HepG2 (cell line): Measurements from ENCODE around the gene KCTD13. TPM values are rescaled to one million over a fixed set of nuclear protein-coding genes. Genes with fewer than 3 reads are reported as not detected.

Experiments used
- ATAC-seq: fragments of 200-7000 bp; cut with Tn5 transposase; 3 replicates; pipeline ENCODE4 v1.9.1; 2020; ENCODE audit warnings: mild to moderate bottlenecking, moderate library complexity
- BruUV-seq: library from RNA; stranded (reverse); fragments of 400-500 nt; replicated peaks from 2 replicates; lab custom pipeline; 2021; lab: Mats Ljungman, UMichigan
- CTCF ChIA-PET: fragments of 300-600 bp; formaldehyde crosslinking; extraction: SDS; loops from one replicate; lab custom pipeline; 2021; ENCODE audit warnings: low total read pairs, inconsistent platforms, low intra/inter-chr PET ratio; lab: Yijun Ruan, JAX
- POLR2A ChIA-PET: fragments of 350-600 bp; sonication (Branson Sonifier 250); formaldehyde crosslinking; loops from one replicate; lab custom pipeline; 2020; ENCODE audit warnings: antibody characterized with exemption, inconsistent platforms; lab: Yijun Ruan, JAX
- DNase-seq: peaks from one replicate; pipeline ENCODE4 v3.0.0-alpha.2; 2015; ENCODE audit warnings: low spot score
- FAIRE-seq: peaks from 3 replicates; lab custom pipeline; 2011; peaks lifted over from hg19 to GRCh38; lab: Jason Lieb, UNC
- H2AFZ ChIP-seq: one replicate; pipeline ENCODE4 v1.6.1; 2011; ENCODE audit warnings: low read length, inconsistent platforms
- H3K27ac ChIP-seq: fragments of 300-600 bp; 3 replicates; pipeline ENCODE4 v1.8.0; 2011; ENCODE audit warnings: mixed run types, mild to moderate bottlenecking, mixed read lengths, low read length, inconsistent platforms; ENCODE audit not compliant: insufficient read depth; ENCODE audit errors: extremely low read length
- H3K27me3 ChIP-seq, 2 experiments: fragments of 200-600 bp in 1 of 2; 2 replicates in 1 of 2; 3 replicates in 1 of 2; pipeline versions ENCODE4 v1.6.0 to v1.8.0; 2011; ENCODE audit warnings: low read length in 2 of 2, mild to moderate bottlenecking in 2 of 2, moderate library complexity in 2 of 2, inconsistent platforms in 1 of 2; ENCODE audit not compliant: insufficient read depth in 2 of 2, control insufficient read depth in 1 of 2
- H3K36me3 ChIP-seq, 2 experiments: fragments of 200-600 bp in 1 of 2; replicated peaks in 1 of 2; 2 replicates in 1 of 2; 3 replicates in 1 of 2; pipeline versions ENCODE4 v1.5.1 to v1.8.0; 2011; ENCODE audit warnings: low read length in 2 of 2, inconsistent platforms in 1 of 2; ENCODE audit not compliant: insufficient read depth in 2 of 2, control insufficient read depth in 1 of 2
- H3K4me1 ChIP-seq: 2 replicates; pipeline ENCODE4 v1.5.1; 2012; ENCODE audit warnings: low read length, inconsistent platforms; ENCODE audit not compliant: insufficient read depth
- H3K4me2 ChIP-seq: 2 replicates; pipeline ENCODE4 v1.6.0; 2011; ENCODE audit warnings: low read depth, low read length, inconsistent platforms
- H3K4me3 ChIP-seq, 3 experiments: fragments of 200-600 bp in 1 of 3; sonication (generic), shearing (Covaris generic) in 1 of 3; replicated peaks in 1 of 3; 2 replicates each; pipeline ENCODE4 v1.5.1; 2011 to 2016; ENCODE audit warnings: low read length in 3 of 3, inconsistent platforms in 2 of 3, low read depth in 2 of 3, mild to moderate bottlenecking in 2 of 3, control low read depth in 1 of 3, mixed read lengths in 1 of 3; ENCODE audit not compliant: insufficient read depth in 1 of 3
- H3K79me2 ChIP-seq: one replicate; pipeline ENCODE4 v1.6.1; 2011; ENCODE audit warnings: low read length, inconsistent platforms; ENCODE audit not compliant: insufficient read depth
- H3K9ac ChIP-seq: 2 replicates; pipeline ENCODE4 v1.6.0; 2011; ENCODE audit warnings: mild to moderate bottlenecking, low read depth, low read length, inconsistent platforms; ENCODE audit not compliant: insufficient read depth
- H3K9me3 ChIP-seq: 2 replicates; pipeline ENCODE4 v1.5.1; 2012; ENCODE audit warnings: mild to moderate bottlenecking, low read length
- H4K20me1 ChIP-seq: 2 replicates; pipeline ENCODE4 v1.6.0; 2011; ENCODE audit warnings: inconsistent platforms, mild to moderate bottlenecking, low read length, moderate library complexity; ENCODE audit not compliant: insufficient read depth
- ATF6 ChIP-seq: sonication (generic); formaldehyde crosslinking; conservative IDR thresholded peaks from 2 replicates; pipeline ENCODE4 v1.4.0; 2020; ENCODE audit warnings: missing genetic modification reagents
- CEBPB ChIP-seq: IDR thresholded peaks from 2 replicates; pipeline ENCODE4 v1.6.1; 2011; ENCODE audit warnings: low read depth, low read length, improper control_type of control experiment, borderline replicate concordance
- GABPB1 ChIP-seq: IDR thresholded peaks from 2 replicates; pipeline ENCODE4 v1.6.1; 2016; ENCODE audit warnings: mild to moderate bottlenecking, missing genetic modification reagents, moderate library complexity, missing compliant biosample characterization
- KDM6A ChIP-seq: IDR thresholded peaks from 2 replicates; pipeline ENCODE4 v1.6.1; 2016; ENCODE audit warnings: low read depth
- SKIL ChIP-seq: sonication (generic); formaldehyde crosslinking; IDR thresholded peaks from 2 replicates; pipeline ENCODE4 v1.8.0; 2022; ENCODE audit warnings: missing genetic modification reagents, mild to moderate bottlenecking, moderate library complexity, borderline replicate concordance
- YEATS2 ChIP-seq: sonication (generic); formaldehyde crosslinking; IDR thresholded peaks from 2 replicates; pipeline ENCODE4 v1.4.0; 2020; ENCODE audit warnings: missing genetic modification reagents, borderline replicate concordance
- ZKSCAN1 ChIP-seq: fragments of 150-350 bp; IDR thresholded peaks from 2 replicates; pipeline ENCODE4 v1.6.1; 2014; ENCODE audit warnings: low read length
- ZSCAN29 ChIP-seq: sonication (generic); formaldehyde crosslinking; conservative IDR thresholded peaks from 2 replicates; pipeline ENCODE4 v1.4.0; 2020; ENCODE audit warnings: mild to moderate bottlenecking, missing genetic modification reagents
- WGBS: methylation state at CpG from one replicate; pipeline ENCODE4 v1.1.6; 2017; ENCODE audit warnings: low lambda C conversion rate; 5-methylcytosine and 5-hydroxymethylcytosine counted together
- in situ Hi-C: cut with HindIII; loops from 2 replicates; pipeline ENCODE4 v1.10.0; 2017; ENCODE audit warnings: low pct_unique_long_range_greater_than_20kb; ENCODE audit not compliant: extremely low pct_ligation_motif_present
- intact Hi-C: fragments of 100-400 bp; cut with micrococcal nuclease; formaldehyde crosslinking; loops from one replicate; pipeline ENCODE4 v1.10.0; 2022; ENCODE audit not compliant: unreplicated experiment
- polyA plus RNA-seq, 8 experiments: library from polyadenylated mRNA; depleted of rRNA in 3 of 8; stranded (reverse) in 7 of 8; unstranded in 1 of 8; fragments of >200 nt; fragmentation: Illumina TruSeq in 4 of 8; extraction: Trizol in 4 of 8; gene quantifications; 2 replicates each; pipeline versions ENCODE4 v1.2.1 to v1.2.3, GENCODE V29; 2011 to 2016; ENCODE audit warnings: low read depth in 4 of 8, missing spikeins in 1 of 8, mixed read lengths in 1 of 8; ENCODE audit not compliant: insufficient read depth in 1 of 8
- total RNA-seq, 5 experiments: library from RNA; depleted of rRNA; stranded (reverse); fragments of >200 nt; fragmentation: Illumina TruSeq; extraction: Trizol; gene quantifications; 2 replicates each; pipeline ENCODE4 v1.2.3, GENCODE V29; 2016; ENCODE audit warnings: low read depth in 1 of 5
- TF ChIP-seq, protein P1 (sequence below): sonication (generic); formaldehyde crosslinking; IDR thresholded peaks from 2 replicates; pipeline ENCODE4 v1.5.0; 2020; ENCODE audit warnings: mild to moderate bottlenecking, missing genetic modification reagents

KCTD13 gene
- total and polyA plus RNA-seq, 2 of the 13 experiments (the other 11 are each of a cell fraction or from before 2014, with no cell fraction given) = 6.3 to 14.7 TPM

DNA sequence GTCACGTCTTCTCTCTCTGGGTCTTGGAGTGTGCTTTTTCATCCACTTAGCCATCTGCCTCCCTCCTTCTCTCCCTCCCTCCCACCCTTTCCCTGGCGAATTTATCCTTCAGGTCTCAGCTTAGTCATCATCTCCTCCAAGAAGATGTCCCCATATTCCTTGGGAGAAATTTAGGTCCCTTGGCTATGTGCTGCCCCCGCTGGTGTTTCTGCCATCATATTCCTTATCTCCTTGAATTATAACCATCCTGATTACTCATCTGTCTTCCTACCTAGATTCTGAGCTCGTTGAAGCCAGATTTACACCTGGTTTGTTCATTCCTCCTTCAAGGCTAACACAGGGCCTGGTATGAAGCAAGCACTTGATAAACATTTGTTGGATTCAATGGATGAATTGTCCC is 31.7 kb downstream of the KCTD13 start:
- WGBS = 86% methylated on average over 4 of the region's 4 CpGs

More for the DNA sequence above, 31.7 kb downstream of the KCTD13 start:
- FAIRE-seq = no peak
- no peak for DNase-seq
- Histone ChIP-seq H3K36me3 (no peaks in the 10 kb centered on the region), H4K20me1 (no peaks in the 10 kb centered on the region), H3K4me1 (peaks cover 50% of the 10 kb centered on the region), H3K4me3 (no peak overlapping the region), H3K27me3 (no peaks in the 10 kb centered on the region), H3K9ac (no peak overlapping the region), H2AFZ (no peak overlapping the region), H3K27ac (no peak overlapping the region), H3K79me2 (no peaks in the 10 kb centered on the region), H3K9me3 (no peaks in the 10 kb centered on the region), H3K4me2 (no peak overlapping the region)
- ChIA-PET CTCF (no interaction called here), POLR2A (interaction anchor here (1.1 to 1.4 kb wide), 2 partner anchors 9 to 32 kb away, joined by 3 to 4 read pairs; partner anchors contain the start of gene KCTD13)
- no peak for ATAC-seq
- no peak for TF ChIP-seq ZSCAN29
- no peak for TF ChIP-seq ATF6 (CRISPR knock-in tag)
- TF ChIP-seq GABPB1 (CRISPR knock-in tag) = no peak
- TF ChIP-seq, protein P1, sequence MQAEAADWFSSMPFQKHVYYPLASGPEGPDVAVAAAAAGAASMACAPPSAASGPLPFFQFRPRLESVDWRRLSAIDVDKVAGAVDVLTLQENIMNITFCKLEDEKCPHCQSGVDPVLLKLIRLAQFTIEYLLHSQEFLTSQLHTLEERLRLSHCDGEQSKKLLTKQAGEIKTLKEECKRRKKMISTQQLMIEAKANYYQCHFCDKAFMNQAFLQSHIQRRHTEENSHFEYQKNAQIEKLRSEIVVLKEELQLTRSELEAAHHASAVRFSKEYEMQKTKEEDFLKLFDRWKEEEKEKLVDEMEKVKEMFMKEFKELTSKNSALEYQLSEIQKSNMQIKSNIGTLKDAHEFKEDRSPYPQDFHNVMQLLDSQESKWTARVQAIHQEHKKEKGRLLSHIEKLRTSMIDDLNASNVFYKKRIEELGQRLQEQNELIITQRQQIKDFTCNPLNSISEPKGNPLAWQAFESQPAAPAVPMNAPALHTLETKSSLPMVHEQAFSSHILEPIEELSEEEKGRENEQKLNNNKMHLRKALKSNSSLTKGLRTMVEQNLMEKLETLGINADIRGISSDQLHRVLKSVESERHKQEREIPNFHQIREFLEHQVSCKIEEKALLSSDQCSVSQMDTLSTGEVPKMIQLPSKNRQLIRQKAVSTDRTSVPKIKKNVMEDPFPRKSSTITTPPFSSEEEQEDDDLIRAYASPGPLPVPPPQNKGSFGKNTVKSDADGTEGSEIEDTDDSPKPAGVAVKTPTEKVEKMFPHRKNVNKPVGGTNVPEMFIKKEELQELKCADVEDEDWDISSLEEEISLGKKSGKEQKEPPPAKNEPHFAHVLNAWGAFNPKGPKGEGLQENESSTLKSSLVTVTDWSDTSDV (CRISPR knock-in tag) = no peak
- no peak for TF ChIP-seq ZKSCAN1
- no peak for TF ChIP-seq KDM6A (CRISPR knock-in tag)
- TF ChIP-seq CEBPB = no peak
- no peak for TF ChIP-seq SKIL (CRISPR knock-in tag)
- TF ChIP-seq YEATS2 (CRISPR knock-in tag) = no peak
- no TSS peak for BruUV-seq
- in situ Hi-C loops (no loop called here), intact Hi-C loops (no loop called here)
